ENCODE measurements around the gene SRBD1. TPM values are rescaled to one million over a fixed set of nuclear protein-coding genes. Genes with fewer than 3 reads are reported as not detected.

The SRBD1 gene
- total and polyA plus RNA-seq, 7 donors: 2.3 to 6.4 (median 4.0) TPM

DNA sequence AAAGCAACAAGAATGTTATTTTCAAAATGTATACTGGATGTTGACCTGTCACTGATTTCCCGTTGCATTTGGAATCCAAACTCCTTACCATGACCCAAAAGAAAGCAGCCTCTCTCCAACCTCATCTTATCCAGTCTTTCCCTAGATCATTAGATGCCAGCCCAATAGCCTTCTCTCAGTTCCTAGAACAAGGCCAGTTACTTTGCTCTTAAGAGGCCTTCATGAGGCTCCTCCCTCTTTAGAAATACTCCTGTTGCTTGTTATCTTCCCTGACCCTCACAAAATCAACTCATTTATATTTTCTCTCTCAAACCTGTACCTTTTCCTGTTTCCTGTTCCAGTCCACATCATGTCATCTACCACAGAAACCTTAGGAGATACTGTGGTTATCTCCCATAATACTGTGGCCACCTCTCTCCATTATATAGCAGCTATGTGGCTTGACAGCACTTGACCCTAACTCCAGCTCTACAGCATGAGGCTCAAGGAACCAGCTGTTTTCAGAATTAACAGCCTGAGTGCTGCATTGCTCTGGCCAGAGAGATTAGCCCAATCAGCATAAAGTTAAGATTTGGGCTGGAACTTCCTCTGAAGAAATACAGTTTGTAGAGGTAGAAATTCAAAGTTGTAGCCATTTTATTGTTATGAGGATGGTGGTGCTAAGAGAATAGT lies 22.8 kb downstream of the SRBD1 start:
- no peak for DNase-seq
- no peaks in the 10 kb centered on the region for H3K4me1 ChIP-seq
- ATAC-seq: no peak
- no peaks in the 10 kb centered on the region for H3K27me3 ChIP-seq (ENCODE audit: insufficient read depth in 3 of 3, low read length in 2 of 3)
- H3K36me3 ChIP-seq (ENCODE audit: insufficient read depth in 1 of 2, low read depth in 1 of 2): no peaks in the 10 kb centered on the region
- intact Hi-C loops (cut with DNase I): no loop called here
- H3K9me3 ChIP-seq: no peaks in the 10 kb centered on the region
- H3K27ac ChIP-seq: no peak overlapping the region
- H3K4me3 ChIP-seq: no peak overlapping the region
- TF ChIP-seq, protein P1, sequence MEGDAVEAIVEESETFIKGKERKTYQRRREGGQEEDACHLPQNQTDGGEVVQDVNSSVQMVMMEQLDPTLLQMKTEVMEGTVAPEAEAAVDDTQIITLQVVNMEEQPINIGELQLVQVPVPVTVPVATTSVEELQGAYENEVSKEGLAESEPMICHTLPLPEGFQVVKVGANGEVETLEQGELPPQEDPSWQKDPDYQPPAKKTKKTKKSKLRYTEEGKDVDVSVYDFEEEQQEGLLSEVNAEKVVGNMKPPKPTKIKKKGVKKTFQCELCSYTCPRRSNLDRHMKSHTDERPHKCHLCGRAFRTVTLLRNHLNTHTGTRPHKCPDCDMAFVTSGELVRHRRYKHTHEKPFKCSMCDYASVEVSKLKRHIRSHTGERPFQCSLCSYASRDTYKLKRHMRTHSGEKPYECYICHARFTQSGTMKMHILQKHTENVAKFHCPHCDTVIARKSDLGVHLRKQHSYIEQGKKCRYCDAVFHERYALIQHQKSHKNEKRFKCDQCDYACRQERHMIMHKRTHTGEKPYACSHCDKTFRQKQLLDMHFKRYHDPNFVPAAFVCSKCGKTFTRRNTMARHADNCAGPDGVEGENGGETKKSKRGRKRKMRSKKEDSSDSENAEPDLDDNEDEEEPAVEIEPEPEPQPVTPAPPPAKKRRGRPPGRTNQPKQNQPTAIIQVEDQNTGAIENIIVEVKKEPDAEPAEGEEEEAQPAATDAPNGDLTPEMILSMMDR (IDR thresholded peaks at IDR 0.05): no peak
- 93 to 96% (median 96%) methylated on average over 1 of the region's 1 CpG for WGBS, 3 donors

DNA sequence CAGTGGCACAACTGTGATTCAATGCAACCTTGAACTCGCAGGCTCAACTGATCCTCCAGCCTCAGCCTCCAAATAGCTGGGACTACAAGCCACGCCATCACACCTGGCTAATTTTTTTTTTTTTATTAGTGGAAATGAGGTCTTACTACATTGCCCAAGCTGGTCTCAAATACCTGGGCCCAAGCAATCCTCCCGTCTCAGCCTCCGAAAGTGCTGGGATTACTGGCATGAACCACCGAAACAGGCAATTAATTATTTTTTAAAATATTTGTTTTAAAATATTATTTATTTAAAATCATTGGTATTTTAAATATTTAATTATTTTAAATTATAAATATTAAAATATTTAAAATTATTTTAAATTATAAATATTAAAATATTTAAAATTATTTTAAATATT lies 24.5 kb downstream of the SRBD1 start:
- no peaks in the 10 kb centered on the region for H3K9me3 ChIP-seq
- 97 to 100% (median 98%) methylated on average over 5 of the region's 5 CpGs for WGBS, 3 donors
- intact Hi-C loops (cut with DNase I): no loop called here
- no peaks in the 10 kb centered on the region for H3K4me1 ChIP-seq
- no peak overlapping the region for H3K4me3 ChIP-seq
- TF ChIP-seq, protein P1 (IDR thresholded peaks at IDR 0.05): no peak
- no peak overlapping the region for H3K27ac ChIP-seq
- H3K27me3 ChIP-seq (ENCODE audit: insufficient read depth in 3 of 3, low read length in 2 of 3): no peaks in the 10 kb centered on the region
- DNase-seq (no peak), ATAC-seq (no peak)
- H3K36me3 ChIP-seq (ENCODE audit: insufficient read depth in 1 of 2, low read depth in 1 of 2): no peaks in the 10 kb centered on the region

DNA sequence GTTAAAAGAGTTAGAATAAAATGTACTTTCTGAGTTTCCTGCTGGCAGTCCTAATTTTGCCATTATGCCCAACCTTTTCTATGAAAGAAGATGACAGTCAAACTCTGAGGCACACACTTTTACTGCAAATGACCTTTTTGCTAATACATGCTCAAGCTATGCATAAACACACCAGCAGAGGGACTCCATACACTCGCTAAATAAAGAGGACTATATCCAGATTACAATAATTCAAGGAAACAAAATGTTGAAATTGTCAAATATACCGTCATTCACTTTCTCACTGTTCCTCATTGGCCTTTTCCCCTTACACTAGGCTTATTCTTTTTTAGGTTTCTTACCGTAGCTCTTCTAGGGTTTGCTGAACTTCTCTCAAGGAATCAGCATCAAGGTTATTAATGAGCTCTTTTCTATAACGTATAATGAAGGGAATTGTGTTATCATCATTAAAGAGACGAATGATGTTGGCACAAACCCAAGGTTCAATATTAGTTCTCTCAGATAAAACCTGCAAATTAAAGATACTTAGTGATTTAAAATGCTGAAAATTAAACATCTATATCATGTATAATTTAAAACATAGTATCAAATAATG lies 25.7 kb downstream of the SRBD1 start:
- DNase-seq (no peak), ATAC-seq (peak in 3 of 4 donors; percentile 33 to 61 (median 48))
- WGBS, 3 donors: 64 to 66% (median 65%) methylated on average over 5 of the region's 5 CpGs
- no peaks in the 10 kb centered on the region for H3K27me3 ChIP-seq (ENCODE audit: insufficient read depth in 3 of 3, low read length in 2 of 3)
- no peak overlapping the region for H3K4me3 ChIP-seq
- intact Hi-C loops (cut with DNase I): no loop called here
- TF ChIP-seq, protein P1 (IDR thresholded peaks at IDR 0.05): peak; percentile 51
- no peaks in the 10 kb centered on the region for H3K9me3 ChIP-seq
- no peaks in the 10 kb centered on the region for H3K36me3 ChIP-seq (ENCODE audit: insufficient read depth in 1 of 2, low read depth in 1 of 2)
- no peaks in the 10 kb centered on the region for H3K4me1 ChIP-seq
- H3K27ac ChIP-seq: no peak overlapping the region

DNA sequence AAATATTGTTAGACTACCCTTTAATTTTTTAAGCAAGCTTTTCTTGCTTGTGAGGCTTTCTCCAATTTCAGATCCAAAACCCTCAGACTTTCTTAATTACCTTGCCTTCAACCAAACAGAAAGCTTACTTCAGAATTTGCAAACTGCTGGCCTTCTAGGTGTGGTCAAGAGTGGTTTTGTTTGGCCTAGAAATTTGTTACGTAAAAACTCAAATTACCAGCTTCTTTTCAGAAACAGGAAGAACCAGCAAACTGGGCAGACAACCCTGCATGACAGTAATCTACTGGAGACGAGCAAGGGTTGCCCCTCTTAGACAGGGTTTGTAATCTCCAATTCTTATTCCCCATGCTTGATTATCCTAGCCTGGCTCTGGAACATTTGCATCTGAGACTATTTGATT lies 27.1 kb downstream of the SRBD1 start:
- no peaks in the 10 kb centered on the region for H3K36me3 ChIP-seq (ENCODE audit: insufficient read depth in 1 of 2, low read depth in 1 of 2)
- TF ChIP-seq, protein P1 (IDR thresholded peaks at IDR 0.05): no peak
- no peak overlapping the region for H3K27ac ChIP-seq
- ATAC-seq (no peak), DNase-seq (no peak)
- intact Hi-C loops (cut with DNase I): no loop called here
- no peaks in the 10 kb centered on the region for H3K9me3 ChIP-seq
- no peak overlapping the region for H3K4me3 ChIP-seq
- H3K4me1 ChIP-seq: no peaks in the 10 kb centered on the region
- WGBS, 3 donors: 84 to 97% (median 93%) methylated on average over 2 of the region's 2 CpGs
- H3K27me3 ChIP-seq (ENCODE audit: insufficient read depth in 3 of 3, low read length in 2 of 3): no peaks in the 10 kb centered on the region

Data from psoas muscle (tissue), 8 donors.